Activated CD8-positive, alpha-beta T cell treated with anti-CD3 and anti-CD28 coated beads for 36 hours (primary cell): ENCODE results near the gene EBF4. TPM values are rescaled to one million over a fixed set of nuclear protein-coding genes. Genes with fewer than 3 reads are reported as not detected.

Source experiments
- ATAC-seq: fragments of 200-7000 bp; cut with Tn5 transposase; one replicate; pipeline ENCODE4 v1.10.0; 2021; ENCODE audit warnings: mild to moderate bottlenecking, moderate library complexity
- CTCF ChIA-PET: fragments of 350-600 bp; sonication (Branson Sonifier 250); formaldehyde crosslinking; loops from one replicate; lab custom pipeline; 2021; ENCODE audit warnings: antibody characterized with exemption; lab: Charles Lee
- POLR2A ChIA-PET: fragments of 350-600 bp; sonication (Branson Sonifier 250); formaldehyde crosslinking; loops from one replicate; lab custom pipeline; 2021; ENCODE audit warnings: antibody characterized with exemption; lab: Charles Lee
- DNase-seq: peaks from one replicate; pipeline ENCODE4 v3.0.0-alpha.2; 2020
- H3K27ac Mint-ChIP-seq: one replicate; pipeline ENCODE4 v1.8.0; 2021; ENCODE audit warnings: mild to moderate bottlenecking, mixed read lengths
- H3K27me3 Mint-ChIP-seq: one replicate; pipeline ENCODE4 v1.8.0; 2021; ENCODE audit warnings: mixed read lengths
- H3K36me3 Mint-ChIP-seq: one replicate; pipeline ENCODE4 v1.8.0; 2021; ENCODE audit warnings: low read depth, mixed read lengths
- H3K4me1 Mint-ChIP-seq: one replicate; pipeline ENCODE4 v1.8.0; 2021; ENCODE audit warnings: low read depth, mixed read lengths
- H3K4me3 Mint-ChIP-seq: one replicate; pipeline ENCODE4 v1.8.0; 2021; ENCODE audit warnings: mild to moderate bottlenecking, moderate library complexity, mixed read lengths
- H3K9me3 Mint-ChIP-seq: one replicate; pipeline ENCODE4 v1.8.0; 2021; ENCODE audit warnings: mixed read lengths
- CTCF ChIP-seq: fragments of 200-600 bp; IDR thresholded peaks from one replicate; pipeline ENCODE4 v1.8.0; 2022; ENCODE audit warnings: antibody characterized with exemption, mild to moderate bottlenecking
- intact Hi-C: fragments of 100-400 bp; cut with micrococcal nuclease; formaldehyde crosslinking; loops from one replicate; pipeline ENCODE4 v1.10.0; 2022
- total RNA-seq, 2 experiments: library from RNA; stranded (reverse); gene quantifications; one replicate each; pipeline ENCODE4 v1.2.3, GENCODE V29; 2021

Gene EBF4
- total RNA-seq, 2 experiments from 2014 or later = 1.1 to 1.2 TPM

GRCh38 chr20:2799688-2800520 lies 107.3 kb downstream of the EBF4 start:
- Mint-ChIP-seq H3K27me3 (peaks cover 55% of the 10 kb centered on the region), H3K36me3 (peaks cover 5% of the 10 kb centered on the region), H3K27ac (peak overlapping the region; percentile 23), H3K4me3 (peak overlapping the region; percentile 76), H3K9me3 (no peaks in the 10 kb centered on the region), H3K4me1 (peaks cover 22% of the 10 kb centered on the region)
- POLR2A ChIA-PET = interaction anchor here (1.3 kb wide), 1 partner anchor 40 kb away, joined by 5 read pairs; the partner anchor contains the start of genes PCED1A and VPS16
- no peak for TF ChIP-seq CTCF
- intact Hi-C loops = no loop called here
- CTCF ChIA-PET = interaction anchor here (1.1 to 1.8 kb wide), 3 partner anchors 17 to 47 kb away, joined by 3 to 5 read pairs (median 3); partner anchors contain the start of gene TMEM239
- DNase-seq (peak; percentile 33), ATAC-seq (peak; percentile 32)

- H3K4me1 Mint-ChIP-seq = peaks cover 22% of the 10 kb centered on the region
- DNase-seq (peak; percentile 46), ATAC-seq (peak; percentile 57)
- CTCF ChIA-PET = interaction anchor here (1.0 to 1.8 kb wide), 6 partner anchors 10 to 66 kb away, joined by 3 to 5 read pairs (median 3); partner anchors contain the start of gene TMEM239
- H3K9me3 Mint-ChIP-seq = no peaks in the 10 kb centered on the region
- peaks cover 55% of the 10 kb centered on the region for H3K27me3 Mint-ChIP-seq
- H3K27ac Mint-ChIP-seq = peak within 1 kb of the TSS; percentile 28
- POLR2A ChIA-PET = interaction anchor here (0.7 to 1.3 kb wide), 3 partner anchors 29 to 98 kb away, joined by 3 to 5 read pairs (median 4); partner anchors contain the start of genes PCED1A and VPS16
- TF ChIP-seq CTCF = no peak
- H3K4me3 Mint-ChIP-seq = peak within 1 kb of the TSS; percentile 76
- intact Hi-C loops = no loop called here
- peaks cover 5% of the 10 kb centered on the region for H3K36me3 Mint-ChIP-seq
Observed at GRCh38 chr20:2800521-2801285, 108.1 kb downstream of the EBF4 start, which contains the start of gene CPXM1. CPXM1 (minus strand) TSS chr20:2800627; CDS start chr20:2800572, 55 bp downstream.

GRCh38 chr20:2801286-2801728 lies 108.7 kb downstream of the EBF4 start:
- H3K4me3 Mint-ChIP-seq = peak overlapping the region; percentile 68
- no peak for TF ChIP-seq CTCF
- ATAC-seq (no peak), DNase-seq (no peak)
- H3K4me1 Mint-ChIP-seq = peaks cover 22% of the 10 kb centered on the region
- no peaks in the 10 kb centered on the region for H3K9me3 Mint-ChIP-seq
- POLR2A ChIA-PET = interaction anchor here (0.7 to 1.3 kb wide), 3 partner anchors 28 to 98 kb away, joined by 3 to 5 read pairs (median 4); partner anchors contain the start of genes PCED1A and VPS16
- intact Hi-C loops = no loop called here
- CTCF ChIA-PET = interaction anchor here (1.0 to 1.8 kb wide), 6 partner anchors 11 to 65 kb away, joined by 3 to 5 read pairs (median 3); partner anchors contain the start of gene TMEM239
- peak overlapping the region; percentile 28 for H3K27ac Mint-ChIP-seq
- H3K36me3 Mint-ChIP-seq = peaks cover 5% of the 10 kb centered on the region
- peaks cover 60% of the 10 kb centered on the region for H3K27me3 Mint-ChIP-seq

- peaks cover 48% of the 10 kb centered on the region for H3K27me3 Mint-ChIP-seq
- intact Hi-C loops = no loop called here
- TF ChIP-seq CTCF = no peak
- H3K27ac Mint-ChIP-seq = no peak overlapping the region
- H3K4me1 Mint-ChIP-seq = peaks cover 18% of the 10 kb centered on the region
- CTCF ChIA-PET = no interaction called here
- H3K36me3 Mint-ChIP-seq = peaks cover 4% of the 10 kb centered on the region
- H3K9me3 Mint-ChIP-seq = no peaks in the 10 kb centered on the region
- POLR2A ChIA-PET = interaction anchor here (1.3 kb wide), 1 partner anchor 11 kb away, joined by 3 read pairs; no protein-coding TSS in a partner anchor
- H3K4me3 Mint-ChIP-seq = no peak overlapping the region
- ATAC-seq = no peak
- no peak for DNase-seq
Observed at GRCh38 chr20:2804041-2804828, 111.7 kb downstream of the EBF4 start.
